HG03439 (cell line): ENCODE measurements around the gene CHD1.

Experiments used
- ATAC-seq: cut with Tn5 transposase; IDR thresholded peaks from one replicate; pipeline ENCODE4 v1.9.1; 2021; ENCODE audit warnings: mild to moderate bottlenecking, moderate library complexity; ENCODE audit not compliant: unreplicated experiment

The CHD1 gene

DNA sequence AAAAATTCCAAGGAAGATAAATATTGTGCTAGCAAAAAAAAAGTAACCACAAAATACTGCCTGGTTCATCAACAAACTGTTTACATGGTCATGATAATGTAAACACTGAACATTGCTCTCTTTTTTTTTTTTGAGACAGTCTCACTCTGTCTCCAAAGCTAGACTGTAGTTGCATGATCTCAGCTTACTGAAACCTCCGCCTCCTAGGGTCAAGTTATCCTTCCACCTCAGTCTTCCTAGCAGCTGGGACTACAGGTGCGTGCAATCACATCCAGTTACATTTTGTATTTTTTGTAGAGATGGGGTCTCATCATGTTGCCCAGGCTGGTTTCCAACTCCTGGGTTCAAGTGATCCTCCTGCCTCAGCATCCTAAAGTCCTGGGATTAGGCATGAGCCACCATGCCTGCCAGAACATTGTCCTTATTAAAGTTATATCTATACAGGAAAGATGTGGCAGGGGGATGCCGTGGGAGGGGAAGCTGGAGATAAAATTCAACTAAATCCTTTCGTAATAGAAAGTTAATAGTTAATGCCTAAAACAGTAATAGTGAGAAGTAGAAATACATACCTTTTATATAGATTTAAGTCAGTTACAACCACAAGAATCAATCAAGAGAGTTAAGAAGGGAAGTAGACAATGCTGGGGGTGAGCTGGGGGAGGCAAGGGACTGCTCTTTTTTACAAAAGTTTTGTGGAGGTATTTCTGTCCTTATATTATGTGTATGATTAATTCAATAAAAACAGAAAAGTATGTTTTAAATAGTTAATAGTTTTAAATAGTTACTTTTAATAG lies 103.0 kb downstream of the CHD1 start:
- ATAC-seq = no peak

DNA sequence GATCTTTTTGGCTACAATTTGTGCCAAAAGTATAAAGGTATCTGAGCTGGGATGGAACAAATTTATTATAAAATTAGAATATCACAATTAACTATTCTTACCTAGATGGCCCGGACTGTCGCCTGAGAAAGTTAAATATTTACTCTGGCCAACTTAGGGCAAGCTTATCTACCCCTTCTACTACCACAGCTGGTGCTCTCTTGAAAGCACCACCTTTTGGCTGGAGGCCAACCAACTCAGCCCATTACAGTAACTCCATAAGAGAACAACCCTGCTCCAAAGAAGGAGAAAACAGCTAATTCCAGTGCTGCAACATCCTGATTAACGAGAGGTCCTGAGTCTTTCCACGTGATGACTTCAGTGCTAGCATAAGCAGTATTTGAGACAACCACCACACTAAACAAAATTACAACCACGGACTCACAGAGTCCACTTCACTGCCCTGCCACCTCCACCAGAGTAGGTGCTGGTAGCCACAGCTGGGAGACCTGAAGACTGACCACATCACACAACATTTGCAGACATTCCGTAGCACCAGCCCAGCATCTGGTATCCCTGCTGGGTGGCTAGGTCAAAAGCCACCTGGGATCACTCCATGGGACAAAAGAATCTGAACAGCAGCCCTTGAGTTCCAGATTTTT lies 112.1 kb downstream of the CHD1 start:
- no peak for ATAC-seq

DNA sequence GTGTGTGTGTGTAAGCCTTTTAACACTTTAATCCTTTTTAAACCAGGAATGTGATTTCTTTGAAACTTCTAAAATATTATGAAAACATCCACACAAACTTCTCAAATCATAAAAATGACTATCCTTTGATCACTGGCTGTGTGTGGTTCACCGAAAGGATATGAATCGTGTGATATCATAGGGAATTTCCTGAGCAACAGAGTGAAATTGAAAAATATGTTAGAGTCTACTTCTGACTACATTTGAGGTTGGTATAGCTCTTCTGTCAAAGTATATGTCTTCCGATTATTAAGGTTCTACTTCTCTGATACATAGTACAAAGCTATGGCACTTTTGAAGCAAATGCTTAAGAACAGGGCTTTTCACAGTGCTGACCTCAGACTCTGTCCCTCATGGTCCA lies 115.1 kb downstream of the CHD1 start:
- ATAC-seq = no peak

DNA sequence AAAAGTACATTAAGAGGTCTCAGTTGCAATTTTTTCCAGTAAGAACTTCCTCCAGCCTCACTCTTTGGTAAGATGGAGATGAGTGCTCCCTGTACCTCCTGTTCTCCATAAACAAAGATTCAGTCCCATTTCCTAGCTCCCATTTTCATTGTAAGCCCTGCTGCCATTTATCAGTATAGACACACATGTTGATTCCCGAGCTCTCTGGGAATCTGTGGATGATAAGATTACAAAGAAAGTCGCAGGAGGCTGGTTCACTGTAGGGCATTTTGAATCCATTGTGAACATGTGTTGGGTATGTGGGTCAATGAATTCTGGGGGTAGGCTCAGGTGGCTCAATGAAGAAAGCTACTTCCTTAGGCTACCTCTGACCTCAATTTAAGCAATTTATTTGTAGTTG lies 118.6 kb downstream of the CHD1 start:
- ATAC-seq = no peak

DNA sequence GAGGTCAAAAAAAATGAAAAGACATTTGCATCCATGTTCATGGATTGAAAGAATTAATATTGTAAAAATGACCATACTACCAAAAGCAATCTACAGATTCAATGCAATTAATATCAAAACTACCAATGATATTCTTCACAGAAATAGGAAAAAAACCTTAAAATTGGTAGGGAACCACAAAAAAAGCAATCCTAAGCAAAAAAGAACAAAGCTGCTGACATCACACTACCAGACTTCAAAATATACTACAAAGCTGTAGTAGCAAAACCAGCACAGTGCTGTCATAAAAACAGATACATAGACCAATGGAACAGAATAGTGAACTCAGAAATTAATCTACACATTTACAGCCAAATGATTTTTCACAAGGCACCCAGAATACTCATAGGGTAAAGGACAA lies 121.0 kb downstream of the CHD1 start:
- no peak for ATAC-seq

DNA sequence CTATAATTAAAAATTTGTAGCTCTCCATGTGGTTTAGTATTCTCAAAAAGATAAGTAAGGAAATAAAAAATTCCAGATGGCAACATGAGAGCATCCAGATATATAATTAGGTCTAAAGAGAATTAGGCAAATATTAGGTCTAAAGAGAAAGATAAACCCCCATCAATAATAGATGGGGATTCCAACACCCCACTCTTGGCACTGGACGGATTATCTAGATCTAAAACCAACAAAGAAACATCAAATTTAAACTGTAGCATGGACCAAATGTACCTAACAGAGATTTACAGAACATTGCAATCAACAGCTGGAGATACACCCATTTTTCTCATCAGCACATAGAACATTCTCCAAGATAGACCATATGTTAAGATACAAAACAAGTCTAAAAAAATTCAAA lies 123.7 kb downstream of the CHD1 start:
- no peak for ATAC-seq

DNA sequence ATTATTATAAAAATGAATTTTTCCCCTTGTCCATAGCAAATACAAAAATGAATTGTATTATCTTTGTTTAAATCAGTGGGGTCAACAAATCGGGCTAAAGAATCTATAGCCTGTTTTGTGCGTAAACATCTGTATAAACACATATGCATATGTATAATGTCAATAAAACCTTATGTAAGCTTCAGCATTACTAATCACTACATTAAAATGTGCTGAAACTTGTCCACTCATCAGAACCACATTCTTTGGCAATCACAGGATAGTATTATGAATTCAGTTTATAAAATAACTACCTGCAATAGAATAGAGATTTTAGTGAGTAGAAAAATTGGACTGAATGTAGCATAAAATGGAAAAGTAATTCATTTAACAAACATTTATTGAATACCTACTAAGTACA lies 124.7 kb downstream of the CHD1 start:
- ATAC-seq = no peak
